Activated naive CD4-positive, alpha-beta T cell treated with anti-CD3 and anti-CD28 coated beads, Interleukin-2, amount 10 ng/mL, durations not matched to agents 7 days and 5 days (primary cell): Measurements from ENCODE around the gene TOLLIP.

ENCODE experiments used
- CTCF ChIA-PET: fragments of 350-600 bp; sonication (Branson Sonifier 250); formaldehyde crosslinking; loops from one replicate; lab custom pipeline; 2021; ENCODE audit warnings: antibody characterized with exemption; lab: Charles Lee
- DNase-seq: peaks from one replicate; pipeline ENCODE4 v3.0.0-alpha.2; 2020
- H3K27ac Mint-ChIP-seq: one replicate; pipeline ENCODE4 v1.8.0; 2021; ENCODE audit warnings: mild to moderate bottlenecking, moderate library complexity, mixed read lengths
- H3K27me3 Mint-ChIP-seq: one replicate; pipeline ENCODE4 v1.8.0; 2021; ENCODE audit warnings: mild to moderate bottlenecking, mixed read lengths
- H3K36me3 Mint-ChIP-seq: one replicate; pipeline ENCODE4 v1.8.0; 2021; ENCODE audit warnings: mixed read lengths
- H3K4me1 Mint-ChIP-seq: one replicate; pipeline ENCODE4 v1.8.0; 2021; ENCODE audit warnings: mixed read lengths
- H3K4me3 Mint-ChIP-seq: one replicate; pipeline ENCODE4 v1.8.0; 2021; ENCODE audit warnings: mild to moderate bottlenecking, moderate library complexity, mixed read lengths
- H3K9me3 Mint-ChIP-seq: one replicate; pipeline ENCODE4 v1.8.0; 2021; ENCODE audit warnings: mixed read lengths

The TOLLIP gene

GRCh38 chr11:1234054-1234720, 75.2 kb downstream of the TOLLIP start:
- CTCF ChIA-PET, result no interaction called here
- Mint-ChIP-seq H3K27ac (no peak overlapping the region), H3K9me3 (no peaks in the 10 kb centered on the region), H3K36me3 (no peaks in the 10 kb centered on the region), H3K27me3 (no peaks in the 10 kb centered on the region), H3K4me1 (no peaks in the 10 kb centered on the region), H3K4me3 (no peak overlapping the region)
- DNase-seq, result peak; percentile 15

DNA sequence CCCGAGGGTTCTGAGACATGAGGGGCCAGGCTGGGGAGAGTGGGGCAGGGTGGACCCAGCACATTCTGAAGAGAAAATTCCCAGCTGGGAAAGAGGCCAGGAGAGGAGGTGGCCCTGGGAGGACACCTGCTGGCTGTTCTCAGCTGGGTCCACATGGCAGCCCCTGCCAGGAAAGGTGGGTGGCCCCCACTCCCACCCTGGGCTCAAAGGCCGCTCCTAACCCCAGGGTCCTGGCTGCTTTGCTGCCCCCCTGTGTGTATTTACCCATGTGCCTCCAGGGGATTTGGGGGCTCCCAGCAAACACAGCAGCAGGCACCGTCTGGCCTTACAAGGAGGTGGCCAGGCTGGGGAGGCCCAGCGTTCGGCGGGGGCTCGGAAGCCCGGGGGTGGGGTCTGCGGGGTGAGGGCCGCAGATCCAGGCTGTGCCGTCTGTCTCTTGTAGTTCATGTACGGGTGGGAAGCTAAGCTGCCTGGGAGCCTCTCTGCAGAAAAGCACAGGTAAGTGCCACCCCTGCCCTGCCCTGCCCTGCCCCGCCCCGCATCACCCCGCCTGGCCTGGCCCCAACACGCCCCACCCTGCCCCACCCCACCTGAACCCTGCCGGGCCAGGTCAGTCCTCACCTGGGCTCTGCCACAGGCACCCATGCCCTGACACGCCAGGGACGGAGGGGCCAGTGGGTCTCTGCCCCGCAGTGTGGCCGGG, 75.9 kb downstream of the TOLLIP start:
- Mint-ChIP-seq H3K9me3 (no peaks in the 10 kb centered on the region), H3K4me1 (no peaks in the 10 kb centered on the region), H3K27me3 (no peaks in the 10 kb centered on the region), H3K27ac (no peak overlapping the region), H3K4me3 (no peak overlapping the region), H3K36me3 (no peaks in the 10 kb centered on the region)
- CTCF ChIA-PET, result no interaction called here
- no peak for DNase-seq

GRCh38 chr11:1232883-1233321, 76.5 kb downstream of the TOLLIP start:
- no peaks in the 10 kb centered on the region for H3K27me3 Mint-ChIP-seq
- no peak overlapping the region for H3K4me3 Mint-ChIP-seq
- CTCF ChIA-PET, result no interaction called here

DNA sequence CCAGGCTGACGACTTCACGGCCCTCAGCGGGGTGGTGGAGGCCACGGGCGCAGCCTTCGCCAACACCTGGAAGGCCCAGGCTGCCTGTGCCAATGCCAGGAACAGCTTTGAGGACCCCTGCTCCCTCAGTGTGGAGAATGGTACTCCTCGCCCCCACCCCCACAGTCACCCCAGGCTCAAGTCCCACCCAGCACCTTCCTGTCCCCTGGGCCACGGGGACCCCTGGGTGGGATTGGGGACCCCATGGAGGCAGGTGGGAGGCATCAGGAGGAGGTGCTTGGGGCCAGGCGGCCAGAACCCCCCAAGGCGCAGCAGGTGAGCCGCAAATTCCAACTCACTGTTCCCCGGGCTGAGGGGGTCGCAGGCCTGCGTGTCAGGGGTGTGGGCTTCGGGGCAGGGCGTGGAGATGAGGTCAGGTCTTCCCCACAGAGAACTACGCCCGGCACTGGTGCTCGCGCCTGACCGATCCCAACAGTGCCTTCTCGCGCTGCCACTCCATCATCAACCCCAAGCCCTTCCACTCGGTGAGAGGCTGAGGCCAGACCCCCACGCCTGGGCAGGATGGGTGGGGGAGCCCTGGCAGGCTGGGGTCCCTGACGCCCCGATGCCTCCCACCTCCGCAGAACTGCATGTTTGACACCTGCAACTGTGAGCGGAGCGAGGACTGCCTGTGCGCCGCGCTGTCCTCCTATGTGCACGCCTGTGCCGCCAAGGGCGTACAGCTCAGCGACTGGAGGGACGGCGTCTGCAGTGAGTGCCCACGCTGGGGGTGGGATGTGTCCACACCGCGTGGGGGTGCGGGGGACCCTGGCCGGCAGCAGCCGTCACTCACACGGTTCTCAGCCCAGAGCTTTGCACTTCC, 77.2 kb downstream of the TOLLIP start:
- Mint-ChIP-seq H3K4me3 (no peak overlapping the region), H3K27me3 (no peaks in the 10 kb centered on the region), H3K9me3 (no peaks in the 10 kb centered on the region), H3K36me3 (no peaks in the 10 kb centered on the region), H3K4me1 (no peaks in the 10 kb centered on the region), H3K27ac (no peak overlapping the region)
- DNase-seq, result peak; percentile 18
- CTCF ChIA-PET, result no interaction called here

More at GRCh38 chr11:1232883-1233321, 76.5 kb downstream of the TOLLIP start:
- H3K27ac Mint-ChIP-seq, result no peak overlapping the region
- H3K9me3 Mint-ChIP-seq, result no peaks in the 10 kb centered on the region
- peak; percentile 8 for DNase-seq
- no peaks in the 10 kb centered on the region for H3K4me1 Mint-ChIP-seq
- H3K36me3 Mint-ChIP-seq, result no peaks in the 10 kb centered on the region

DNA sequence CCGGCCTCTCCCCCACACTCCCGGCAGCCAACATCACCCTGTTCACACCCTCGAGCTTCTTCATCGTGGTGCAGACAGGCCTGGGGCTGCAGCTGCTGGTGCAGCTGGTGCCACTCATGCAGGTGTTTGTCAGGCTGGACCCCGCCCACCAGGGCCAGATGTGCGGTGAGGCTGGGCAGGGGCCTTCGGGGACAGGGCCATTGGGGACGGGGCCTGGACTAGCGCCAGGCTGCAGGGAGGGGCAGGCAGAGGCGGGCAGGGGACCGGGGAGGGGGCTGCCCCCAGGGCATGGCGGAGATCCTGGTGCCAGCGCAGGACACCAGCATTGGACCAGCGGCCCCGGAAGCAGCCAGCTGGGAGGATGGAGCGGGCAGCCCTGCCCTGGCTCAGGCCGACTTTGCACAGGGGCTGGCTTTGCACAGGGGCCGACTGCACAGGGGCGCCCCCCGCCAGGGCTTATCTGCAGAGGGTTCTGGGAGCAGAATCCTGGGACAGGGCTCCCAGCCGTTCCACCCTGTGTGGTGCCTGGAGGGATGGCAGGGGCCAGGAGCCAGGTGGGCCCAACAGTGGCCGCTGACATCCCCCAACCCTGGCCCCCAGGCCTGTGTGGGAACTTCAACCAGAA, 77.9 kb downstream of the TOLLIP start:
- no peaks in the 10 kb centered on the region for H3K27me3 Mint-ChIP-seq
- H3K27ac Mint-ChIP-seq, result no peak overlapping the region
- CTCF ChIA-PET, result no interaction called here
- no peaks in the 10 kb centered on the region for H3K9me3 Mint-ChIP-seq
- H3K4me3 Mint-ChIP-seq, result no peak overlapping the region
- H3K36me3 Mint-ChIP-seq, result no peaks in the 10 kb centered on the region
- peak; percentile 11 for DNase-seq
- no peaks in the 10 kb centered on the region for H3K4me1 Mint-ChIP-seq

- H3K27ac Mint-ChIP-seq, result no peak overlapping the region
- CTCF ChIA-PET, result no interaction called here
- peak; percentile 17 for DNase-seq
- no peak overlapping the region for H3K4me3 Mint-ChIP-seq
- H3K27me3 Mint-ChIP-seq, result no peaks in the 10 kb centered on the region
- no peaks in the 10 kb centered on the region for H3K9me3 Mint-ChIP-seq
- H3K36me3 Mint-ChIP-seq, result no peaks in the 10 kb centered on the region
- no peaks in the 10 kb centered on the region for H3K4me1 Mint-ChIP-seq
Measured at GRCh38 chr11:1230456-1231395, 78.7 kb downstream of the TOLLIP start.

DNA sequence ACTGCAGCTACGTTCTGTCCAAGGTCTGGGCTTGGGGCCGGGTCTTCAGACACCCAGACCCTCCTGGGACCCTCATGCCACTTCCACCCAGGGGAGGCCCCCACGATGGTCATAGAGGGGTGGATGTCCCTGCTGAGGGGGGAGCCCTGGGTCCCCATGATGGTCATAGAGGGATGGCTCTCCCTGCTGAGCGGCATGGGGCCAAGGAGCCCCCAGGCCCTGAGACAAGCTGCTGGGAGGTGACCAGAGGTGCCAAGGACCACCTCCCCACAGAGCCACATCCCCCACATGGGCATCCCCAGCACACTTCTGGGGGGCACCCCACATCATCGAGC, 79.3 kb downstream of the TOLLIP start:
- H3K9me3 Mint-ChIP-seq, result no peaks in the 10 kb centered on the region
- H3K27me3 Mint-ChIP-seq, result no peaks in the 10 kb centered on the region
- H3K4me1 Mint-ChIP-seq, result no peaks in the 10 kb centered on the region
- no peak overlapping the region for H3K27ac Mint-ChIP-seq
- no peak for DNase-seq
- H3K36me3 Mint-ChIP-seq, result no peaks in the 10 kb centered on the region
- no peak overlapping the region for H3K4me3 Mint-ChIP-seq
- CTCF ChIA-PET, result no interaction called here

DNA sequence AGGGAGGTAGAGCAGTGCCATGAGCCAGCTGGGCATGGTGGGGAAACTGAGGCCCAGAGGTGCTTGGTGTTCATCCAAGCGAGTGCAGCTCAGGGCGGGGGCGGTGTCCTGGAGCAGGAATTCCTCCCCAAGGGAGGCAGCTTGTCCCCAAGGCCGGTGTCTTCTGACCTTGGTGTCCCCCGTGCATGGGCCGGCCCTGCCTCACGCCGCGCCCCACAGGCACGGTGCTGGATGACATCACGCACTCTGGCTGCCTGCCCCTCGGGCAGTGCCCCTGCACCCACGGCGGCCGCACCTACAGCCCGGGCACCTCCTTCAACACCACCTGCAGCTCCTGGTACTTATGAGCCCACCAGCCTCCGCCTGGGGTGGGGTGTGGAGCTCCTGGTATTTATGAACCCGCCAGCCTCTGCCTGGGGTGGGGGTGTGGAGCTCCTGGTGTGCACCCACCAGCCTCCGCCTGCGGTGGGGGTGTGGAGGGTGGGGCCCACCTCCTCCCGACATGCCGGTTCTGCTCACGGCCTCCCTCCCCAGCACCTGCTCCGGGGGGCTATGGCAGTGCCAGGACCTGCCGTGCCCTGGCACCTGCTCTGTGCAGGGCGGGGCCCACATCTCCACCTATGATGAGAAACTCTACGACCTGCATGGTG, 79.8 kb downstream of the TOLLIP start:
- DNase-seq, result peak; percentile 16
- H3K9me3 Mint-ChIP-seq, result no peaks in the 10 kb centered on the region
- CTCF ChIA-PET, result no interaction called here
- H3K4me1 Mint-ChIP-seq, result no peaks in the 10 kb centered on the region
- no peak overlapping the region for H3K27ac Mint-ChIP-seq
- no peaks in the 10 kb centered on the region for H3K36me3 Mint-ChIP-seq
- no peak overlapping the region for H3K4me3 Mint-ChIP-seq
- H3K27me3 Mint-ChIP-seq, result no peaks in the 10 kb centered on the region

DNA sequence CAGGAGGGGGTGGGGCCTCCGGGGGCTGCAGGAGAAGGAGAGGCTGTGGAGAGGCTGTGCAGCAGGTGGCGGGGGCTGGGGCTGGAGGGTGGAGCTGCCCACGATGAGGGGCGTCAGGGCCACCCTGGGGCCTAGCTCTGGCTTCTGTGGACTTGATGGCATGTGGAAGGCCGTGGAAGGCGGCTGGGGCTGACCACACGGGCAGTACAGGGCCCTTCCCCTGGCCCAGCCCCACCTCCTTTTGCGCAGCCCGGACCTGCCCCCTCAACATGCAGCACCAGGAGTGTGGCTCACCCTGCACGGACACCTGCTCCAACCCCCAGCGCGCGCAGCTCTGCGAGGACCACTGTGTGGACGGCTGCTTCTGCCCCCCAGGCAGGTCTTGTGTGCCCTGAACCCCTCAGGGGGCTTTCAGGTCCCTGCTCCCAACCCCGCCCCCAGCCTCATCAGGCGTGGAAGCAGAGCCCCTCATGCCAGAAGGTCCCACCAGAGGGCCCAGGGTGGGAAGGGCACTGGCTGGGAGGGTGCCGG, 80.4 kb downstream of the TOLLIP start:
- Mint-ChIP-seq H3K4me1 (no peaks in the 10 kb centered on the region), H3K27me3 (no peaks in the 10 kb centered on the region), H3K9me3 (no peaks in the 10 kb centered on the region), H3K4me3 (no peak overlapping the region), H3K36me3 (no peaks in the 10 kb centered on the region), H3K27ac (no peak overlapping the region)
- CTCF ChIA-PET, result no interaction called here
- peak; percentile 17 for DNase-seq

DNA sequence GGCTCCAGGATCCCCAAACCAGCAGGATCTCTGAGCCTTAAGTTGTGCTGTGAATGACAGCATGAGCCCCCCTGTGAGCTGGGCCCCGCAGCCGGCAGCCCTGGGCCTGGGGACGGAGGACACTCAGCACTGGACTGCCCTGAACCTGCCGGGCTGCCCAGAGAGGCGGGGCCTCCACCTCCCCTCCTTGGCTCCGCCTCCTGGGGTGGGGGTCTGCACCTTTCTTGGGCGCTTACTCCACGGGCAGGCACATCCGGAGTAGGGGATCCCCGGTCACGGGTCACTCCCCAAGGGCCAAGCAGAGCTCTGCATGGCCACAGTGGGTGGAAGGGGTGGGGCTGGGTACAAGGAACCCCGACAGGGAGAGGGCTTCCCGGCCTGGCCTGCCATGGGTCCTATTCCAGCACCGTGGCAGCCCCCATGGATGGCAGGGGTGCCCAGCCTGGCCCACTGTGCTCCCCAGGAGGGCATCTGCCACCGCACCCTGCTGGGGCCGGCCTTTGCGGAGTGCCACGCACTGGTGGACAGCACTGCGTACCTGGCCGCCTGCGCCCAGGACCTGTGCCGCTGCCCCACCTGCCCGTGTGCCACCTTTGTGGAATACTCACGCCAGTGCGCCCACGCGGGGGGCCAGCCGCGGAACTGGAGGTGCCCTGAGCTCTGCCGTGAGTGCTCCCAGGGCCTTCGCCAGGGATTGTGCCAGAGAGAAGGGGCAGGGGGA, 81.2 kb downstream of the TOLLIP start:
- CTCF ChIA-PET, result no interaction called here
- Mint-ChIP-seq H3K27ac (no peak overlapping the region), H3K27me3 (no peaks in the 10 kb centered on the region), H3K4me1 (no peaks in the 10 kb centered on the region), H3K9me3 (no peaks in the 10 kb centered on the region), H3K36me3 (no peaks in the 10 kb centered on the region), H3K4me3 (no peak overlapping the region)
- DNase-seq, result peak; percentile 16

DNA sequence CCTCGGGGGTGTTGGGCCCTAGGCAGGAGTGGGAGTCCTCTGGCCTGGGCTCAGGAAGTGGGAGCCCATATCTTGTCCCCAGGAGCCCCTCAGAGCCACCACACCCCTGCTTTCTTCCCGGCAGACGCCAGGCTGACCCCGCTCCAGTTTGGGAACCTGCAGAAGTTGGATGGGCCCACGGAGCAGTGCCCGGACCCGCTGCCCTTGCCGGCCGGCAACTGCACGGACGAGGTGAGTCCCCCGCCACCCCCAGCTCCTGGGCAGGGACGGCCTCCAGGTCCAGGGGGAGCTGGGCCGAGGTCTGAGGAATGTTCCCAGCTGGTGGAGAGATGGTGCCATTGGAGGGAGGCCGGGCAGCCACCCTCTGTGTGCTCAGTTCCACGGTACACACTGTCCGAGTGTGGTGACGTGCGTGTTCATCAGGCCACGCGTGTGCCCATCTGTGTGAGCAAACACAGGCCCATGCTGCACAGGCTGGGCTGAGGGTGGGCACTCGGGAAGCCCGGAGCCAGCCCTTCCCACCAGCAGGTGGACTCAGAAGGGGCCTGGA, 81.8 kb downstream of the TOLLIP start:
- DNase-seq, result peak; percentile 14
- Mint-ChIP-seq H3K9me3 (no peaks in the 10 kb centered on the region), H3K27ac (no peak overlapping the region), H3K4me1 (no peaks in the 10 kb centered on the region), H3K27me3 (no peaks in the 10 kb centered on the region), H3K4me3 (no peak overlapping the region), H3K36me3 (no peaks in the 10 kb centered on the region)
- CTCF ChIA-PET, result no interaction called here

- no peaks in the 10 kb centered on the region for H3K27me3 Mint-ChIP-seq
- H3K4me1 Mint-ChIP-seq, result no peaks in the 10 kb centered on the region
- H3K36me3 Mint-ChIP-seq, result no peaks in the 10 kb centered on the region
- H3K27ac Mint-ChIP-seq, result no peak overlapping the region
- DNase-seq, result peak; percentile 15
- CTCF ChIA-PET, result no interaction called here
- H3K9me3 Mint-ChIP-seq, result no peaks in the 10 kb centered on the region
- no peak overlapping the region for H3K4me3 Mint-ChIP-seq
Measured at GRCh38 chr11:1226986-1227550, 82.4 kb downstream of the TOLLIP start.
